Neural cell (in vitro differentiated cells): ENCODE results near the gene PRRC2B. TPM values are rescaled to one million over a fixed set of nuclear protein-coding genes. Genes with fewer than 3 reads are reported as not detected.
A peak's percentile ranks its signal among the peaks of the same experiment; 100 is the strongest.

Experiments
- H2AFZ ChIP-seq: fragments of 200-600, 300-800 bp; sonication (generic), shearing (Covaris generic); 2 replicates; pipeline ENCODE4 v1.6.0; 2014; ENCODE audit warnings: low read depth, mild to moderate bottlenecking, antibody characterized with exemption, low read length, moderate library complexity
- H3F3A ChIP-seq: fragments of 200-600 bp; shearing (Covaris generic); 2 replicates; pipeline ENCODE4 v1.6.1; 2016; ENCODE audit warnings: mild to moderate bottlenecking, moderate library complexity, mixed read lengths, antibody characterized with exemption, low read length; ENCODE audit not compliant: insufficient read depth, poor library complexity, severe bottlenecking
- H3K27ac ChIP-seq: fragments of 200-600, 300-800 bp; sonication (generic), shearing (Covaris generic); 2 replicates; pipeline ENCODE4 v1.5.1; 2014; ENCODE audit warnings: mild to moderate bottlenecking, low read length, moderate library complexity
- H3K27me3 ChIP-seq: fragments of 300-800, 200-600 bp; sonication (generic), shearing (Covaris generic); 2 replicates; pipeline ENCODE4 v1.6.0; 2014; ENCODE audit warnings: mild to moderate bottlenecking, low read depth, low read length, moderate library complexity; ENCODE audit not compliant: insufficient read depth
- H3K36me3 ChIP-seq: fragments of 300-800, 200-600 bp; sonication (generic), shearing (Covaris generic); 2 replicates; pipeline ENCODE4 v1.5.1; 2014; ENCODE audit warnings: mild to moderate bottlenecking, antibody characterized with exemption, low read length, moderate library complexity; ENCODE audit not compliant: insufficient read depth
- H3K4me2 ChIP-seq: fragments of 300-800, 200-600 bp; sonication (generic), shearing (Covaris generic); 2 replicates; pipeline ENCODE4 v1.6.0; 2014; ENCODE audit warnings: mild to moderate bottlenecking, low read length
- H3K4me3 ChIP-seq: fragments of 300-800, 200-600 bp; sonication (generic), shearing (Covaris generic); 2 replicates; pipeline ENCODE4 v1.5.1; 2014; ENCODE audit warnings: mild to moderate bottlenecking, low read length, moderate library complexity
- H3K79me2 ChIP-seq: fragments of 200-600 bp; shearing (Covaris generic); replicated peaks from 2 replicates; pipeline ENCODE4 v1.6.0; 2014; ENCODE audit warnings: mild to moderate bottlenecking, low read length, moderate library complexity; ENCODE audit not compliant: insufficient read depth
- H3K9ac ChIP-seq: fragments of 300-800, 200-600 bp; sonication (generic), shearing (Covaris generic); 2 replicates; pipeline ENCODE4 v1.6.1; 2016; ENCODE audit warnings: mild to moderate bottlenecking, low read length, mixed read lengths
- H3K9me2 ChIP-seq: fragments of 200-600 bp; shearing (Covaris generic); 2 replicates; pipeline ENCODE4 v1.6.1; 2016; ENCODE audit warnings: mild to moderate bottlenecking, low read length, mixed read lengths; ENCODE audit not compliant: insufficient read depth
- H3K9me3 ChIP-seq: fragments of 200-600, 300-800 bp; sonication (generic), shearing (Covaris generic); 2 replicates; pipeline ENCODE4 v1.6.1; 2016; ENCODE audit warnings: mild to moderate bottlenecking, mixed run types, low read length, moderate library complexity, mixed read lengths
- H4K20me1 ChIP-seq: fragments of 200-600 bp; shearing (Covaris generic); 2 replicates; pipeline ENCODE4 v1.6.1; 2016; ENCODE audit warnings: mild to moderate bottlenecking, mixed run types; ENCODE audit not compliant: insufficient read depth
- CTCF ChIP-seq: fragments of 450-650 bp; IDR thresholded peaks from 2 replicates; pipeline ENCODE4 v1.5.1; 2014; ENCODE audit warnings: antibody characterized with exemption, mild to moderate bottlenecking, moderate library complexity; ENCODE audit not compliant: poor library complexity, severe bottlenecking
- EP300 ChIP-seq: fragments of 450-650 bp; conservative IDR thresholded peaks from 2 replicates; pipeline ENCODE4 v1.6.1; 2014; ENCODE audit warnings: antibody characterized with exemption, mild to moderate bottlenecking, moderate library complexity; ENCODE audit not compliant: poor library complexity, severe bottlenecking
- EZH2 ChIP-seq: fragments of 200-600, 300-800 bp; shearing (Covaris generic), sonication (generic); IDR thresholded peaks from 2 replicates; pipeline ENCODE4 v1.6.1; 2014; ENCODE audit warnings: antibody characterized with exemption, low read length, borderline replicate concordance, mild to moderate bottlenecking; ENCODE audit not compliant: insufficient read depth, poor library complexity, severe bottlenecking
- MXI1 ChIP-seq: fragments of 450-650 bp; conservative IDR thresholded peaks from 2 replicates; pipeline ENCODE4 v1.6.1; 2014; ENCODE audit warnings: antibody characterized with exemption, mild to moderate bottlenecking; ENCODE audit not compliant: poor library complexity, severe bottlenecking
- POLR2AphosphoS5 ChIP-seq: IDR thresholded peaks from 2 replicates; pipeline ENCODE4 v1.6.1; 2012
- RAD21 ChIP-seq: fragments of 450-650 bp; conservative IDR thresholded peaks from 2 replicates; pipeline ENCODE4 v1.6.1; 2014; ENCODE audit warnings: antibody characterized with exemption, mild to moderate bottlenecking, moderate library complexity
- REST ChIP-seq: IDR thresholded peaks from 2 replicates; pipeline ENCODE4 v1.6.1; 2012; ENCODE audit warnings: borderline replicate concordance
- SMC3 ChIP-seq: fragments of 450-650 bp; conservative IDR thresholded peaks from 2 replicates; pipeline ENCODE4 v1.6.1; 2014; ENCODE audit warnings: antibody characterized with exemption, mild to moderate bottlenecking, moderate library complexity; ENCODE audit not compliant: poor library complexity
- TAF1 ChIP-seq: IDR thresholded peaks from 2 replicates; pipeline ENCODE4 v1.6.1; 2012; ENCODE audit warnings: low read depth
- polyA plus RNA-seq: library from polyadenylated mRNA; depleted of rRNA; stranded (reverse); fragments of >200 nt; gene quantifications from 2 replicates; pipeline ENCODE4 v1.2.3, GENCODE V29; 2014

PRRC2B gene
- polyA plus RNA-seq, 1 donor from 2014 or later, result 89.5 TPM

GRCh38 chr9:131405428-131405827, 11.5 kb downstream of the PRRC2B start:
- no peaks in the 10 kb centered on the region for H3K9me2 ChIP-seq
- peaks cover 95% of the 10 kb centered on the region for H3K79me2 ChIP-seq
- no peaks in the 10 kb centered on the region for H3K9me3 ChIP-seq
- no peak overlapping the region for H3K27ac ChIP-seq
- no peak overlapping the region for H2AFZ ChIP-seq
- TF ChIP-seq EZH2 (no peak), EP300 (no peak), TAF1 (no peak), MXI1 (no peak), POLR2AphosphoS5 (no peak), SMC3 (no peak), REST (no peak), CTCF (no peak), RAD21 (no peak)
- H3K9ac ChIP-seq, result no peak overlapping the region
- H3F3A ChIP-seq, result no peaks in the 10 kb centered on the region
- H3K4me2 ChIP-seq, result no peak overlapping the region
- peak overlapping the region; percentile 4 for H3K4me3 ChIP-seq
- H3K36me3 ChIP-seq, result no peaks in the 10 kb centered on the region
- no peaks in the 10 kb centered on the region for H3K27me3 ChIP-seq
- peaks cover 70% of the 10 kb centered on the region for H4K20me1 ChIP-seq

- Histone ChIP-seq H3K9ac (no peak overlapping the region), H3K27ac (no peak overlapping the region), H3K4me2 (no peak overlapping the region), H3K27me3 (no peaks in the 10 kb centered on the region), H3K36me3 (no peaks in the 10 kb centered on the region), H4K20me1 (peaks cover 70% of the 10 kb centered on the region), H3K4me3 (peak overlapping the region; percentile 4), H3K9me3 (no peaks in the 10 kb centered on the region), H3K9me2 (no peaks in the 10 kb centered on the region), H2AFZ (no peak overlapping the region), H3K79me2 (peaks cover 95% of the 10 kb centered on the region), H3F3A (no peaks in the 10 kb centered on the region)
- TF ChIP-seq EP300 (no peak), MXI1 (no peak), RAD21 (no peak), EZH2 (no peak), REST (no peak), SMC3 (no peak), POLR2AphosphoS5 (no peak), CTCF (no peak), TAF1 (no peak)
Observed at GRCh38 chr9:131405858-131406537, 12.1 kb downstream of the PRRC2B start.
